IMR-90 (cell line): ENCODE data around the gene MOB3A. TPM values are rescaled to one million over a fixed set of nuclear protein-coding genes. Genes with fewer than 3 reads are reported as not detected.

Source experiments
- ATAC-seq: fragments of 200-7000 bp; cut with Tn5 transposase; 2 replicates; pipeline ENCODE4 v1.9.1; 2020; ENCODE audit warnings: low read depth, mild to moderate bottlenecking, moderate library complexity
- BruUV-seq: library from RNA; stranded (reverse); fragments of 400-500 nt; replicated peaks from 2 replicates; lab custom pipeline; 2021; lab: Mats Ljungman, UMichigan
- CTCF ChIA-PET: fragments of 300-600 bp; formaldehyde crosslinking; extraction: SDS; loops from one replicate; lab custom pipeline; 2021; ENCODE audit warnings: antibody characterized with exemption; lab: Yijun Ruan, JAX
- POLR2A ChIA-PET: fragments of 300-600 bp; sonication (Branson Sonifier 250); formaldehyde crosslinking; loops from one replicate; lab custom pipeline; 2022; ENCODE audit warnings: antibody characterized with exemption; ENCODE audit not compliant: unreplicated experiment; lab: Charles Lee
- DNase-seq: peaks from one replicate; pipeline ENCODE4 v3.0.0; 2013
- H2AFZ ChIP-seq: replicated peaks from 2 replicates; pipeline ENCODE3; 2013; ENCODE audit warnings: low read length, mild to moderate bottlenecking; ENCODE audit not compliant: poor library complexity
- H2AK5ac ChIP-seq: 2 replicates; pipeline ENCODE4 v1.6.1; 2013; ENCODE audit warnings: low read depth, low read length, inconsistent platforms
- H2AK9ac ChIP-seq: replicated peaks from 2 replicates; pipeline ENCODE3; 2013; ENCODE audit warnings: mild to moderate bottlenecking, low read depth, low read length, moderate library complexity; ENCODE audit not compliant: poor library complexity
- H2BK120ac ChIP-seq: 2 replicates; pipeline ENCODE4 v1.6.1; 2013; ENCODE audit warnings: low read depth, low read length, inconsistent platforms
- H2BK15ac ChIP-seq: 3 replicates; pipeline ENCODE4 v1.6.1; 2013; ENCODE audit warnings: low read depth, low read length, inconsistent platforms
- H2BK20ac ChIP-seq: 2 replicates; pipeline ENCODE4 v1.6.1; 2013; ENCODE audit warnings: low read depth, mild to moderate bottlenecking, inconsistent platforms, low read length, moderate library complexity
- H2BK5ac ChIP-seq: 2 replicates; pipeline ENCODE4 v1.6.1; 2013; ENCODE audit warnings: mild to moderate bottlenecking, low read depth, low read length, inconsistent platforms; ENCODE audit not compliant: poor library complexity, severe bottlenecking
- H3K14ac ChIP-seq: replicated peaks from 2 replicates; pipeline ENCODE4 v1.6.1; 2013; ENCODE audit warnings: low read depth, low read length, inconsistent platforms
- H3K18ac ChIP-seq: 2 replicates; pipeline ENCODE4 v1.6.1; 2013; ENCODE audit warnings: low read depth, low read length, control low read depth
- H3K23ac ChIP-seq: 2 replicates; pipeline ENCODE4 v1.6.1; 2013; ENCODE audit warnings: low read depth, low read length, inconsistent platforms
- H3K27ac ChIP-seq: 2 replicates; pipeline ENCODE4 v1.5.1; 2013; ENCODE audit warnings: mild to moderate bottlenecking, control low read depth, low read length; ENCODE audit not compliant: insufficient read depth
- H3K27me3 ChIP-seq: 2 replicates; pipeline ENCODE4 v1.6.1; 2013; ENCODE audit warnings: low read length; ENCODE audit not compliant: control insufficient read depth, insufficient read depth
- H3K36me3 ChIP-seq: 2 replicates; pipeline ENCODE4 v1.6.1; 2013; ENCODE audit warnings: low read length, mixed read lengths; ENCODE audit not compliant: control insufficient read depth, insufficient read depth
- H3K4ac ChIP-seq: 2 replicates; pipeline ENCODE4 v1.6.1; 2013; ENCODE audit warnings: low read depth, low read length, inconsistent platforms
- H3K4me1 ChIP-seq: 2 replicates; pipeline ENCODE4 v1.6.1; 2013; ENCODE audit warnings: low read length, mixed read lengths; ENCODE audit not compliant: control insufficient read depth, insufficient read depth
- H3K4me2 ChIP-seq: 2 replicates; pipeline ENCODE4 v1.6.1; 2013; ENCODE audit warnings: low read depth, mild to moderate bottlenecking, control low read depth, low read length, moderate library complexity
- H3K4me3 ChIP-seq: 2 replicates; pipeline ENCODE4 v1.5.1; 2013; ENCODE audit warnings: low read depth, mild to moderate bottlenecking, control low read depth, low read length, moderate library complexity; ENCODE audit not compliant: insufficient read depth
- H3K56ac ChIP-seq: 2 replicates; pipeline ENCODE4 v1.6.1; 2013; ENCODE audit warnings: low read length, inconsistent platforms; ENCODE audit not compliant: insufficient read depth; ENCODE audit errors: extremely low read depth
- H3K79me1 ChIP-seq, 2 experiments: 2 replicates each; pipeline ENCODE4 v1.6.1; 2013; ENCODE audit warnings: low read length in 2 of 2, inconsistent platforms in 1 of 2, low read depth in 1 of 2
- H3K9ac ChIP-seq: 2 replicates; pipeline ENCODE4 v1.6.1; 2013; ENCODE audit warnings: low read depth, low read length, control low read depth
- H3K9me1 ChIP-seq: 2 replicates; pipeline ENCODE4 v1.6.1; 2013; ENCODE audit warnings: low read length, inconsistent platforms; ENCODE audit not compliant: insufficient read depth
- H3K9me3 ChIP-seq: 2 replicates; pipeline ENCODE4 v1.6.1; 2013; ENCODE audit warnings: low read length; ENCODE audit not compliant: control insufficient read depth, insufficient read depth
- H4K20me1 ChIP-seq: 2 replicates; pipeline ENCODE4 v1.6.1; 2013; ENCODE audit warnings: low read length, inconsistent platforms; ENCODE audit not compliant: insufficient read depth
- H4K5ac ChIP-seq: 2 replicates; pipeline ENCODE4 v1.6.1; 2013; ENCODE audit warnings: mild to moderate bottlenecking, low read depth, low read length, control low read depth
- H4K8ac ChIP-seq, 2 experiments: 2 replicates each; pipeline ENCODE4 v1.6.1; 2013; ENCODE audit warnings: low read depth in 2 of 2, low read length in 2 of 2, control low read depth in 1 of 2, inconsistent platforms in 1 of 2
- H4K91ac ChIP-seq: 2 replicates; pipeline ENCODE4 v1.6.1; 2013; ENCODE audit warnings: low read depth, low read length, inconsistent platforms; ENCODE audit not compliant: insufficient read depth
- BHLHE40 ChIP-seq: fragments of 150-350 bp; IDR thresholded peaks from 2 replicates; pipeline ENCODE4 v1.6.1; 2016; ENCODE audit warnings: mild to moderate bottlenecking, low read depth, low read length
- CEBPB ChIP-seq: IDR thresholded peaks from 2 replicates; pipeline ENCODE4 v1.6.1; 2012; ENCODE audit warnings: low read depth, low read length, improper control_type of control experiment
- CHD1 ChIP-seq: IDR thresholded peaks from 2 replicates; pipeline ENCODE4 v1.6.1; 2012; ENCODE audit warnings: low read depth, low read length, improper control_type of control experiment
- FOS ChIP-seq: fragments of 150-350 bp; IDR thresholded peaks from 2 replicates; pipeline ENCODE4 v1.6.1; 2016; ENCODE audit warnings: low read depth, low read length
- MAFK ChIP-seq: IDR thresholded peaks from 2 replicates; pipeline ENCODE4 v1.6.1; 2012; ENCODE audit warnings: low read depth, low read length, improper control_type of control experiment
- MAZ ChIP-seq: IDR thresholded peaks from 2 replicates; pipeline ENCODE4 v1.6.1; 2012; ENCODE audit warnings: low read depth, mild to moderate bottlenecking, low read length, improper control_type of control experiment, moderate library complexity, borderline replicate concordance
- MXI1 ChIP-seq: IDR thresholded peaks from 2 replicates; pipeline ENCODE4 v1.6.1; 2012; ENCODE audit warnings: low read depth, mild to moderate bottlenecking, low read length, moderate library complexity, borderline replicate concordance
- NFE2L2 ChIP-seq: fragments of 150-350 bp; IDR thresholded peaks from 2 replicates; pipeline ENCODE4 v1.6.1; 2016; ENCODE audit warnings: low read depth, mild to moderate bottlenecking, low read length
- POLR2A ChIP-seq: IDR thresholded peaks from 2 replicates; pipeline ENCODE4 v1.6.1; 2012; ENCODE audit warnings: mild to moderate bottlenecking, low read depth, low read length
- RAD21 ChIP-seq: IDR thresholded peaks from 2 replicates; pipeline ENCODE4 v1.6.1; 2012; ENCODE audit warnings: low read length, improper control_type of control experiment
- RCOR1 ChIP-seq: IDR thresholded peaks from 2 replicates; pipeline ENCODE4 v1.6.1; 2012; ENCODE audit warnings: mild to moderate bottlenecking, low read length, improper control_type of control experiment; ENCODE audit not compliant: insufficient replicate concordance
- RFX5 ChIP-seq: IDR thresholded peaks from 2 replicates; pipeline ENCODE4 v1.8.0; 2012; ENCODE audit warnings: low read depth, mild to moderate bottlenecking, low read length, moderate library complexity
- SMC3 ChIP-seq: fragments of 150-350 bp; IDR thresholded peaks from 2 replicates; pipeline ENCODE4 v1.6.1; 2016; ENCODE audit warnings: low read depth, mild to moderate bottlenecking, antibody characterized with exemption, low read length, moderate library complexity
- WGBS, 2 experiments: methylation state at CpG; one replicate each; pipeline versions ENCODE4 v1.1.5 to v1.1.7; 2013; ENCODE audit warnings: missing lambda C conversion rate in 2 of 2; ENCODE audit not compliant: insufficient read length in 1 of 2; ENCODE audit errors: extremely low coverage in 2 of 2; 5-methylcytosine and 5-hydroxymethylcytosine counted together
- dilution Hi-C: fragments of 300-500 bp; cut with HindIII; formaldehyde crosslinking; loops from one replicate; pipeline ENCODE4 v1.14.3; 2018; ENCODE audit warnings: low sequenced_read_pairs; ENCODE audit not compliant: unreplicated experiment
- in situ Hi-C: fragments of 300-500 bp; cut with MboI; formaldehyde crosslinking; loops from 3 replicates; pipeline ENCODE4 v1.14.3; 2019; ENCODE audit warnings: low sequenced_read_pairs, inconsistent platforms, mixed read lengths
- intact Hi-C: fragments of 100-400 bp; cut with micrococcal nuclease; formaldehyde crosslinking; loops from 2 replicates; pipeline ENCODE4 v1.10.0; 2022
- polyA plus RNA-seq, 3 experiments: library from polyadenylated mRNA; depleted of rRNA; stranded (reverse); fragments of >200 nt; gene quantifications; 2 replicates each; pipeline ENCODE4 v1.2.3, GENCODE V29; 2012; ENCODE audit warnings: low replicate concordance in 1 of 3
- total RNA-seq: library from RNA; depleted of rRNA; stranded (reverse); fragments of >200 nt; gene quantifications from 2 replicates; pipeline ENCODE4 v1.2.3, GENCODE V29; 2012
- TF ChIP-seq, protein P1 (sequence below): conservative IDR thresholded peaks from 2 replicates; pipeline ENCODE4 v1.5.1; 2012; ENCODE audit warnings: mild to moderate bottlenecking, low read depth, low read length, improper control_type of control experiment
- TF ChIP-seq, protein P2 (sequence below): fragments of 150-350 bp; IDR thresholded peaks from 2 replicates; pipeline ENCODE4 v1.6.1; 2016; ENCODE audit warnings: low read depth, mild to moderate bottlenecking, low read length, moderate library complexity, borderline replicate concordance
- TF ChIP-seq, protein P3 (sequence below): fragments of 150-350 bp; IDR thresholded peaks from 2 replicates; pipeline ENCODE4 v1.6.1; 2017; ENCODE audit warnings: mild to moderate bottlenecking, antibody characterized with exemption, low read length, low read depth

Gene MOB3A
- total and polyA plus RNA-seq, 2 of the 4 experiments (the other 2 are of a cell fraction): 9.3 to 26.5 TPM

DNA sequence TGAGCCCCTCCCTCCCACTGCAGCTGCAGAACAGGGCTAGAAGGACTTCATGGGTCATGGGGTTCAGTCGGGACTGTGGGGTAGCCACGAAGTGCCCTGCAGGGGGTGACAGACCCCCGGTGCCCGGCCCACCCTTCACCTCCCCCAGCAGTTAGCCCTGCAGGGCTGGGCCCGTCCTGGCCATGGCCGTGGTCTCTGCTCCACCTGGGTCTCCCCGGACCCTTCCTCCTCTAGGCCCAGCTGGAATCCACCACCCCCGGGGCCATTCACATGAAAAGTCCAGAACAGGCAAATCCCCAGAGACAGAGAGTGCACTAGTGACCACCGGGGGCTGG, 62.3 kb downstream of the MOB3A start:
- BruUV-seq: no TSS peak
- no peak overlapping the region for H2AK5ac ChIP-seq
- H4K8ac ChIP-seq: no peak overlapping the region
- 52% methylated on average over 2 of the region's 9 CpGs; no CpG with 5 or more reads in 1 of the 2 experiments for WGBS, 2 experiments
- ATAC-seq: no peak
- dilution Hi-C loops (no loop called here), in situ Hi-C loops (no loop called here), intact Hi-C loops (no loop called here)
- H4K20me1 ChIP-seq: no peaks in the 10 kb centered on the region; the same call in none of the 2 replicates
- no peak overlapping the region for H2BK5ac ChIP-seq
- peaks cover 9% of the 10 kb centered on the region for H3K4me1 ChIP-seq
- TF ChIP-seq, protein P1, sequence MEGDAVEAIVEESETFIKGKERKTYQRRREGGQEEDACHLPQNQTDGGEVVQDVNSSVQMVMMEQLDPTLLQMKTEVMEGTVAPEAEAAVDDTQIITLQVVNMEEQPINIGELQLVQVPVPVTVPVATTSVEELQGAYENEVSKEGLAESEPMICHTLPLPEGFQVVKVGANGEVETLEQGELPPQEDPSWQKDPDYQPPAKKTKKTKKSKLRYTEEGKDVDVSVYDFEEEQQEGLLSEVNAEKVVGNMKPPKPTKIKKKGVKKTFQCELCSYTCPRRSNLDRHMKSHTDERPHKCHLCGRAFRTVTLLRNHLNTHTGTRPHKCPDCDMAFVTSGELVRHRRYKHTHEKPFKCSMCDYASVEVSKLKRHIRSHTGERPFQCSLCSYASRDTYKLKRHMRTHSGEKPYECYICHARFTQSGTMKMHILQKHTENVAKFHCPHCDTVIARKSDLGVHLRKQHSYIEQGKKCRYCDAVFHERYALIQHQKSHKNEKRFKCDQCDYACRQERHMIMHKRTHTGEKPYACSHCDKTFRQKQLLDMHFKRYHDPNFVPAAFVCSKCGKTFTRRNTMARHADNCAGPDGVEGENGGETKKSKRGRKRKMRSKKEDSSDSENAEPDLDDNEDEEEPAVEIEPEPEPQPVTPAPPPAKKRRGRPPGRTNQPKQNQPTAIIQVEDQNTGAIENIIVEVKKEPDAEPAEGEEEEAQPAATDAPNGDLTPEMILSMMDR: no peak
- TF ChIP-seq RCOR1: no peak
- TF ChIP-seq POLR2A: no peak
- TF ChIP-seq CHD1: no peak
- no peak for TF ChIP-seq SMC3
- no peak for TF ChIP-seq RFX5
- TF ChIP-seq NFE2L2: no peak
- no peak for TF ChIP-seq FOS
- TF ChIP-seq, protein P2, sequence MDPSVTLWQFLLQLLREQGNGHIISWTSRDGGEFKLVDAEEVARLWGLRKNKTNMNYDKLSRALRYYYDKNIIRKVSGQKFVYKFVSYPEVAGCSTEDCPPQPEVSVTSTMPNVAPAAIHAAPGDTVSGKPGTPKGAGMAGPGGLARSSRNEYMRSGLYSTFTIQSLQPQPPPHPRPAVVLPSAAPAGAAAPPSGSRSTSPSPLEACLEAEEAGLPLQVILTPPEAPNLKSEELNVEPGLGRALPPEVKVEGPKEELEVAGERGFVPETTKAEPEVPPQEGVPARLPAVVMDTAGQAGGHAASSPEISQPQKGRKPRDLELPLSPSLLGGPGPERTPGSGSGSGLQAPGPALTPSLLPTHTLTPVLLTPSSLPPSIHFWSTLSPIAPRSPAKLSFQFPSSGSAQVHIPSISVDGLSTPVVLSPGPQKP: no peak
- TF ChIP-seq MXI1: no peak
- TF ChIP-seq, protein P3, sequence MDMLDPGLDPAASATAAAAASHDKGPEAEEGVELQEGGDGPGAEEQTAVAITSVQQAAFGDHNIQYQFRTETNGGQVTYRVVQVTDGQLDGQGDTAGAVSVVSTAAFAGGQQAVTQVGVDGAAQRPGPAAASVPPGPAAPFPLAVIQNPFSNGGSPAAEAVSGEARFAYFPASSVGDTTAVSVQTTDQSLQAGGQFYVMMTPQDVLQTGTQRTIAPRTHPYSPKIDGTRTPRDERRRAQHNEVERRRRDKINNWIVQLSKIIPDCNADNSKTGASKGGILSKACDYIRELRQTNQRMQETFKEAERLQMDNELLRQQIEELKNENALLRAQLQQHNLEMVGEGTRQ: no peak
- TF ChIP-seq CEBPB: no peak
- TF ChIP-seq MAZ: no peak
- TF ChIP-seq RAD21: no peak
- no peak for TF ChIP-seq BHLHE40
- TF ChIP-seq MAFK: no peak
- no peak overlapping the region for H4K5ac ChIP-seq
- H3K36me3 ChIP-seq: peaks cover 6% of the 10 kb centered on the region; the same call in 1 of the 2 replicates
- H3K27me3 ChIP-seq: no peaks in the 10 kb centered on the region
- no peak overlapping the region for H3K4me3 ChIP-seq
- H2AK9ac ChIP-seq: no peak overlapping the region
- H3K18ac ChIP-seq: no peak overlapping the region
- H3K4ac ChIP-seq: no peak overlapping the region
- H3K14ac ChIP-seq: no peak overlapping the region
- H3K23ac ChIP-seq: no peak overlapping the region
- no peaks in the 10 kb centered on the region for H3K9me1 ChIP-seq
- H3K4me2 ChIP-seq: no peak overlapping the region
- H2AFZ ChIP-seq: no peak overlapping the region
- no peak overlapping the region for H2BK120ac ChIP-seq
- H3K79me1 ChIP-seq: no peaks in the 10 kb centered on the region
- no peak overlapping the region for H2BK15ac ChIP-seq
- H3K9ac ChIP-seq: no peak overlapping the region
- no peak overlapping the region for H3K56ac ChIP-seq
- no peak for DNase-seq
- H3K9me3 ChIP-seq: peaks cover 7% of the 10 kb centered on the region
- no peak overlapping the region for H4K91ac ChIP-seq
- POLR2A ChIA-PET: no interaction called here
- CTCF ChIA-PET: no interaction called here
- H2BK20ac ChIP-seq: no peak overlapping the region
- H3K27ac ChIP-seq: no peak overlapping the region
